ENCODE results near the gene GPC4.

Gene GPC4

DNA sequence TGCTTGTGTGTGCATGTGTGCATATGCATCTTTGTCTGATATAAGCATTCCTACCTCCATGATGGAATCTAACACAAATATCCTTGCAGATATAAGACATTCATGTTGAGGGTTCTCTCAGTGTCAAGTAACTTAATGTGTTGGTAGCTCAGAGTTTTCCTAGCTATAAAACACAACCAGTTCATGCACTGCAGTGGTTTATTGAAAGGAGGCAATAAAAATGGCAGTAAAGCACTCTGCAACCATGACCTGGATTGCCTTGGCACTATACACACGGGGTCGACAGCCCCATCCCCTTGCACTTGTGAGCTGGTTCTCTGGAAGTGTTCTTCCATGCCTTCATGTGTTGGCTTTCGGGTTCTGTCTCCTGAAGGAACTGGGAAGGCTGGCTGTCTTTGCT lies 38.9 kb downstream of the GPC4 start:
- TF ChIP-seq, protein P1, sequence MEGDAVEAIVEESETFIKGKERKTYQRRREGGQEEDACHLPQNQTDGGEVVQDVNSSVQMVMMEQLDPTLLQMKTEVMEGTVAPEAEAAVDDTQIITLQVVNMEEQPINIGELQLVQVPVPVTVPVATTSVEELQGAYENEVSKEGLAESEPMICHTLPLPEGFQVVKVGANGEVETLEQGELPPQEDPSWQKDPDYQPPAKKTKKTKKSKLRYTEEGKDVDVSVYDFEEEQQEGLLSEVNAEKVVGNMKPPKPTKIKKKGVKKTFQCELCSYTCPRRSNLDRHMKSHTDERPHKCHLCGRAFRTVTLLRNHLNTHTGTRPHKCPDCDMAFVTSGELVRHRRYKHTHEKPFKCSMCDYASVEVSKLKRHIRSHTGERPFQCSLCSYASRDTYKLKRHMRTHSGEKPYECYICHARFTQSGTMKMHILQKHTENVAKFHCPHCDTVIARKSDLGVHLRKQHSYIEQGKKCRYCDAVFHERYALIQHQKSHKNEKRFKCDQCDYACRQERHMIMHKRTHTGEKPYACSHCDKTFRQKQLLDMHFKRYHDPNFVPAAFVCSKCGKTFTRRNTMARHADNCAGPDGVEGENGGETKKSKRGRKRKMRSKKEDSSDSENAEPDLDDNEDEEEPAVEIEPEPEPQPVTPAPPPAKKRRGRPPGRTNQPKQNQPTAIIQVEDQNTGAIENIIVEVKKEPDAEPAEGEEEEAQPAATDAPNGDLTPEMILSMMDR (IDR thresholded peaks at IDR 0.05; ENCODE audit: low read depth, low read length), result no peak

DNA sequence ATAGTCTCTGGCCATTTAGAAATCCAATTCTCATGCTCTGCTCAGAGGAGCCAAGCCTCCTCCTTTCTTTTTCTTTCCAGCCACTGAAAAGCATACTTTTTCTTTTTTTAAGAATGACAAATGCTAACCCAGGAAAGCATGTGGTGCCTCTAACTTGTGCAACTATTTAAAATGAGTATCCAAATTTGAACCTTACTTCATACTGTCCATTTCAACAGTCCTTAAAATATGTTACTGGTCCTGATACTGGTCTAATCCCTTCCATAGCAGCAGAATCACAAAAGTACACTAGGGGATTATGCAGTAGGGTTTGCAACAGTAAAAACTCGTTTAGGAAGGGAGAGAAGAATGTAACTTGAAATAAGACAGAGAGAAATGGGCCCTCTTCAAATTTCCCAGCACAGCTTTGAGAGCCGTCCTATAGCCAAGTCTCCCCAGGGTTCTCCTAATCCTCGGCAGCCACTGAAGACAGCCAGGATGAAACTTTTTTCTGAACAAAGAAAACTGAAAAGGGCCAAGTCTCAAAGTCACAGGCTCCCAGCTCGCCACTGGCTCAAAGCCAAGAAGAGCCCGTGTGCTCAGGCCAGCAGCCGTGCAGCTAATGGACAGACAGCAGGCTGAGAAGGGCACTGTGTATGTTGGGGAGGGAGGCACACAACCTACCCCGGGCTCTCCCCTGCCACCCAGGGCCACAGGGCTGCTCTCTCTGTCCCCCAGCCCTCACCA lies 39.5 kb downstream of the GPC4 start:
- TF ChIP-seq, protein P1 (IDR thresholded peaks at IDR 0.05; ENCODE audit: low read depth, low read length), result no peak
- DNase-seq (ENCODE audit: extremely low read depth, low read depth), result no peak

More for the DNA sequence above, 38.9 kb downstream of the GPC4 start:
- no peak for DNase-seq (ENCODE audit: extremely low read depth, low read depth)

DNA sequence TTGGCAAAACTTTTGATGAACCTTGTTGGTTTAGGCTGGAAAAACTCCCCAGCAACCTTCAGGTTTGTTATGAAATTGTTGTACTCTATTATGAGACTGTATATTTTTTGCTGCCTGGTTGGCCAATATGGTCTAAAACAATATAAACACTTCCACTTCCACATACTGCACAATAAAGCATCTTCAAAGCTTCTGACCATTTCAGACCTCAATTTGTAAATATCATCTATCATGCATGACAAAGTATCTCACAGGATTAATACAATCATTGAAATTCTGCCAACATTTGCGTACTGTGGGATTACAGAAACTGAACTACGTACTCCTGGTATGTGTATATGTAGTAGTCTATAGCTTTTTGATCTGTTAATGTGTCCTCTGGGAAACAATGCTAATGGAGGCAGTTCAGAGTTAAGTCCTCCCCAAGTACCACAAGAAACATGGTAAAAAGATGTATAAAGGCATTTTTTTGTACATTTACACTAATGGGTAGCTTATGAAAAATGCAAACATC lies 40.4 kb downstream of the GPC4 start:
- no peak for DNase-seq (ENCODE audit: extremely low read depth, low read depth)
- TF ChIP-seq, protein P1 (IDR thresholded peaks at IDR 0.05; ENCODE audit: low read depth, low read length), result no peak

DNA sequence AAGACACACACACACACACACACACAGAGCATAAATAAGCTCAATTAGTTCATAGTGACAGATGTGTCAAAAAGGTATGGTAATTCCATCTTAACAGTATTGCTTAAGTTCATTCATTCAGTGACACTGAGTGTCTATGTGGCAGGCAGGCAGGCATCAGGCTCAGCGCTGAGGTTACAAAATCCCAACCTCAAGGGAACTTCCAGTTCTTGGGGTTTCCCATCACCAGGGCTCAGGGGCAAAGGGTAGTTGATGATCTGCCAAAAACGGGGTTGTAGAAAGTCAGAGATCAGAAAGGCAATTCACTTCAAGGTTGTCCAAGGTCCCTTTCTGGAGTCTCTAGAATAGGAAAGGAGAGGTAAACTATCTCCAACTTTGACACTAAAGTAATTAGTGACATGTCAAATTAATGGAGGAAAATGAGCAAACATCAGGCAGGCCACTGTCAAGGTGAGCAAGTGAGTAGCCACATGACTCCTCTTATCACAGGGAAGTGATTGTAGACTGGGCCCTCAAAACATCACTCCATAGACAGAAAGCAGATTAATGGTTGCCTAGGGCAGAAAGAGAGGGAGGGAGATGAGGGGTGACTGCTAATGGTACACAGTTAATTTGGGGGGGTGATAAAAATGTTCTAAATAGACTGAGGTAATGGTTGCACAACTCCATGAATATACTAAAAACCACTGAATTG lies 41.8 kb downstream of the GPC4 start:
- DNase-seq (ENCODE audit: extremely low read depth, low read depth), result no peak
- TF ChIP-seq, protein P1 (IDR thresholded peaks at IDR 0.05; ENCODE audit: low read depth, low read length), result no peak

DNA sequence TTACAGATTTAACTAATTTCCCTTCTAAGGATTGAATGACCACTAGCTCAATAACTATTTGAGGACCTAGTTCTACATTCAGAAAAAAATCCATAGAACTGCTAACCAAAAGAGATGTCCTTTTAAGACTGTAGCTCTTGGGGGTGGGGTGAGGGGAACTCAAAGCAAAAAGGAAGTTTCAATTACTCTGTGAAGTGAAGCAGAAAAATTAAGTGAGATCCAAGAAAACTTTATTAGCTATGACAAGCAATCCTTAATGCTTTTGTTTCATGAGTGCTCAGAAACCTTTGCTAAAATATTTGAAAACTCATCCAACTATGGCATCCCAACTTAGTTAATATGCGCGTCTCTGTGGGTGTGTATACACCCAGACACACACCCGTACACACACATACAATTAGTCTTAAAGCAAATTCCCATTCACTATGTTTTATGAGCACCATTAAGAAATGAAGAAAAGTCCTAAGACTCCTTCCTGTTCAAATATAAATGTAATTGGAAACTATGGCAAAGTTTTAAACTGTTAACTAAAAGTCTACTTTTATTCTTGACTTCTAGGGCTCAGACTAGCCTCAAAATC lies 44.5 kb downstream of the GPC4 start:
- DNase-seq (ENCODE audit: extremely low read depth, low read depth), result no peak
- TF ChIP-seq, protein P1 (IDR thresholded peaks at IDR 0.05; ENCODE audit: low read depth, low read length), result no peak

DNA sequence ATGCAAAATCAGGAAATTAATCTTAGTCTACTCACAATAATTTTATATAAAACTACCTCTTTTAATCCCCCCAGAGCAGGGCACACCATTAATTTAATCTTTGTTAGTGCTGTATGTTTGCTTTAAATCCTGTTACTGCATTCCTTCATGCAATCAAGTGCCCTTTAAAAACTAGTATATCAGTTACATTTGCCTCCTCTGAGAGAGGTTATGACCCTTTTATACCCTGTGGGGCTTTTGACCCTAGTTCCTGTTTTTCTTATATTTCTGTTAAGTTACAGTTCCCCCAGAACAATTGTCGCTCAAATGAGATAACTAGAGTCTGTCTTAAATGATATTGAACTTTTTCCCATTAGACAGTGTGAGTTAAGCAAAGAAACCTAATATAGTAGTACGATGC lies 46.2 kb downstream of the GPC4 start:
- DNase-seq (ENCODE audit: extremely low read depth, low read depth), result no peak
- TF ChIP-seq, protein P1 (IDR thresholded peaks at IDR 0.05; ENCODE audit: low read depth, low read length), result no peak

DNA sequence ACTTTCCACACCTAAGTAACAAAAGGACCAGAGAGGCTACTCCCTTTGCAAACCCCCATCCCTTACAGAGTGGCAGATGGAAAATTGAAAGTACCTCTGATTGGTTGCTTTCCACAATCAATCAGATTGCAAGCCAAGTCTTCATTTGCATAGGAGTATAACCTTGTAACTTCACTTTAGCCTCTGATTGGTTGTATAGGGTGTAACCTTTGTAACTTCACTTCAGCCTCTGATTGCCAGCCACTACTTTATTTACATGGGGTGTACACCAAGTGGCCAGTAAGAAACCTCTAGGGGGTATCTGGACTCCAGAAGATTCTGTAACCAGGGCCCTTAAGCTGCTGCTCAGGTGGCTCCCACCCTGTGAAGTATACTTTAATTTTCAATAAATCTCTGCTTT lies 48.6 kb downstream of the GPC4 start:
- TF ChIP-seq, protein P1 (IDR thresholded peaks at IDR 0.05; ENCODE audit: low read depth, low read length), result no peak
- no peak for DNase-seq (ENCODE audit: extremely low read depth, low read depth)
